Measurements from ENCODE around the gene DACH2.
"Not testable (repeated sequence)": the region's sequence is repeated elsewhere in the genome, so short reads cannot be mapped to it uniquely, and the experiment has no call there.

DACH2 gene
- 0 reads per million in 4 donors for total RNA-seq

DNA sequence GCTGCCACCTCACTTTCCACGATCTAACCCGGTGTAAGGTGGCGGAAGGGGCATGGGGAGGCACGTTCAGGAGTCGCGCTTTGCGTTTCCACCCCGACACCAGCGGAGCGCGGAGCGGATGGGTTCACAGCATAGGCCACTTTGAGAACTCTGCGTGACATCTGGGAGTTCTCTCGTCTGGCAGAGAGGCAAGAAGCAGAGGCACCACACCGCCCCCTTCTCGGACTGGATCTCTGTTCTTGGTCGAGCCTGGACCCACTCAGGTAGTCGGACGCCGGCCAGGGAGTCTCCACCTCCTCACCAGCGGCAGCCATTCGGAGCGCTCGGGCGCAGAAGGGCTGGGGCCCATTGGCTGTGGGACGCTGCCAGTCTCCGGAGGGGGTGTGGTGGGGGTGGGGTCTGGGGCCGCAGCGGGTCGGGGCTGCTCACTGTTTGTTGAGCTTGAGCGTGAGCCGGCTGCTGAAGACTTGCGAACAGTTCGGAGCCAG lies at the start of gene DACH2:
TSS of gene DACH2 (plus strand) at position 428 of the 488 bp plus-strand sequence.
- DNase-seq: peak in 4 of 5 donors; percentile 6 to 23 (median 14)

DNA sequence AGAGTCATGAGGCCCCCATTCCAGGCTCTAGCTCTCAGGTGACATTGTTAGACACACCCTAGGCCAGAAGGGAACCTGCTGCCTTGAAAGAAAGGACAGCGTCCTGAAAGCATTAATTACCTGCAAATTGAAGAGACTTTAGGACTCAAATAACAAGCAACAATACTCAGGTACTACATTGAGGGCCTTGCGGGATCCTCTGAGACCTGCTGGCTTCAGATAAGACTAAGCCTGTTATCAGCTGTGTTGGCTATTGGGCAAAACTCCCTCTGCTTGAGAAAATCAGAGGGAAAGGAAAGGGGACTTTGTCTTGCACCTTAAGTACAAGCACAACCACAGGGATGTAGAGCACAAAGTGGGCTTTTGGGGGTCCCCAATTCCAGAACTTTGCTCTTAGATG lies 45.9 kb upstream of the DACH2 start:
- no peak for DNase-seq

DNA sequence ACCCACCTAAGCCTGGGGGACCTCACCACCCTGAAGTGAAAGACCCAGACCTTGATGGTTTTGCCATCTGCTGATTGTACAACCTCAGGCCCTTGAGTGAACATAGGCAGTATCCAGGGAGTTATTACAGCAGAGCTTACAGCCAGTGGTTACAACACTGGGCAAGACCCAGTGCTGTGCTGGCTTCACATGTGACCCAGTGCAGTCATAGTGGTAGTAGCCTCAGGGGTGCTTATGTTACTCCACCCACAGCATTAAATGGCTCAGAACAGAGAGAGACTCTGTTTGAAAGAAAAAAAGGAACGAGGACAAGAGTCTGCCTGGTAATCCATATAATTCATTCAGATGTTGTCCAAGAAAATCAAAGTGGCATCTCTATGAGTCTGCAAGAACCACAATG lies 45.2 kb upstream of the DACH2 start:
- no peak for DNase-seq

DNA sequence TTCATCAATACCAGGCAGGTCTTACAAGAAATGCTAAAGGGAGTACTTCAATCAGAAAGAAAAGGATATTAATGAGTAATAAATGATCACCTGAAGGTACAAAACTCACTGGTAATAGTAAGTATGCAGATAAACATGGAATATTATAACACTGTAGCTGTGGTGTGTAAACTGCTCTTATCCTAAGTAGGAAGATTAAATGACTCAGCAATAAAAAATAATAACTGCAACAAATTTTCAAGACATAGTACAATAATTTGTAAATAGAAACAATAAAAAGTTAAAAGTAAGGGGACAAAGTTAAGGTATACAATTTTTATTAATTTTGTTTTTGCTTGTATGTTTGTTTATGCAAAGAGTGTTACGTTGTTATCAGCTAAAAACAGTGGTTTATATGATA lies 43.7 kb upstream of the DACH2 start:
- DNase-seq: no peak

DNA sequence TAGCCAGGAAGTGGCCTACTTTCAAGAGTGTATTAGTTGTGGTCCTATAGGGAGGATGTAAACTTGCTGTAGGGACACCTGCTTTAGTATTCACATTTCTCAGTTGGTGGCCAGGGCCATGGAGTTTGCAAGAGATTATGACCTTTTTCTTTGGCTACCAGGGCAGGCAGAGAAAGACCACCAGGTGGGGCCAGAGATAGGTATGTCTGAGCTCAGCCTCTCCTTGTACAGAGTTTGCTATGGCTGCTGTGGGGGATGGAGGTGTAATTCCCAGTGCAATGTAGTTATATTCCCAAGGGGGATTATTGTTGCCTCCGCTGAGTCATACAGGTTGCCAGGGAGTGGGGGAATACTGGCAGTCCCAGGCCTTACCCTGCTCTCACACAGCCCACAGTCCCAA lies 26.3 kb upstream of the DACH2 start:
- no peak for DNase-seq

DNA sequence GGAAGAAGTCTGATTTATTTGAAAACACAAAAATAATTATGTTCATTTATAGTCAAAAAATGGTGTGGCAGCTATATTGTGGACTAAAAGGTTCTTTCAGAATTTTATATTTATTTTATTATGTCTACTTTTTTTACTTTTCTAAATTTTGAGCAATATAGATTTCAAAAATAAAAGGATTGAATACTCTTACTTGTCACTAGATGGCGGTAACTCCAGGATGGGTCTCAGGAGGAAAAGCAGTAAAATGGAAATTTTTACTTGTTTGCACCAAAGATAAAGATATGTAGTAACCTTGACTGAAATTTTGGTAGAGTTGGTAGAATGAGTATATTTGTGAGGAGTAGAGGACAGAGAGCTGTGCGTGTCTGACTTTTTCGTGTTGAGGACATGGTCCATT lies 14.5 kb upstream of the DACH2 start:
- no peak for DNase-seq

DNA sequence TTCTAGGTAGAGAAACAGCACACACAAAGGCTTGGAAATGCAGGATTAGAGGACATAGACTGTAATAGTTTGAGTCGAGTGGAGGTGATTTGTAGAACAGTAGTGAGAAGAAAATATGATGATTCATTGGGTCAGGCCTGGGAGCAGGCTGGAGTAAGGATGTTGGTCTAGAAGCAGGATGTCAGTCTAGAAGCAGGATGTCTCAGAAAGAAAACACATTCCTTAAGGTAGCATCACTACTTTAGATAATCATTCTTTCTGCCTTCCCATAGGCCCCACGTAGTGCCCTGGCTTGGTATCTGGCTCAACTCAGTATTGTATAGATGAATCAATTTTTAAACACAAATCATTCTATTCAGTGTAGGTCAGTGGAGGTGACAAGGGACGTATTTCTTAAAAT lies 11.2 kb upstream of the DACH2 start:
- DNase-seq: no peak

DNA sequence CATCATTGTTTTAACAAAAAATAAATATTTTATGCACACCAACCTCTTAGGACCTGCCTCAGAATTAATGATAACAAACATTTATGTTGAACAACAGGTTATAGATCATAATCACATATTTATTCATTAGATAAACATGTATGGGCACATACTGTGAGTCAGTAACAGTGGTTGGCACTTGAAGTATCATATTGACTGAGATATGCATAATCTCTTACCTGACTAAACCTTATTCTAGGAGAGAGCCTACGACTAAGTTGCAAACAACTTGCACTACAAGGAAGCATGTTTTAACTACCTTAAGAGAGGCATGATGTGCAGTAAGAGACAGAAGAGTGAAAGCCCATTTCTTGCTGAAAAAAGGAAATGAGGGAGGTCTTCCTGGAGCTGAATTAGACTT lies 6.5 kb upstream of the DACH2 start:
- DNase-seq: no peak

DNA sequence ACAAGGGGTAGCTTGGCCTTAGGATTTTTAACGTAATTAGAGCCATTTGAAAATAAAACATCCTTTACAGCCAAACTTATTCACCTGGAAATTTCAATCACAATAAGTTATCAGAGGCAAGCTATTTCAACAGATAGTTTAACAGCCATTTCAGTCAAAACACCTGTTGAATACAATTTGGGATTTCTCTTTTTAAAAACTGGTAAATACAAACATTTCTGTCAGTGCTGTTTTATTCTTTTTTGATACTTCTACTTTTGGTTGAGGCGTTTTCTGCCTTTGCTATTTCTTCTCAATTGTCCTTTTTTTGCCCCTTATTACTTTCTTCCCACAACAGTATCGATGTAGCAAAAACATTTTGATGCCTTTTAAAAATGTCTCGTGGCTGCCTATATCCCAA lies 2.1 kb upstream of the DACH2 start:
- no peak for DNase-seq

DNA sequence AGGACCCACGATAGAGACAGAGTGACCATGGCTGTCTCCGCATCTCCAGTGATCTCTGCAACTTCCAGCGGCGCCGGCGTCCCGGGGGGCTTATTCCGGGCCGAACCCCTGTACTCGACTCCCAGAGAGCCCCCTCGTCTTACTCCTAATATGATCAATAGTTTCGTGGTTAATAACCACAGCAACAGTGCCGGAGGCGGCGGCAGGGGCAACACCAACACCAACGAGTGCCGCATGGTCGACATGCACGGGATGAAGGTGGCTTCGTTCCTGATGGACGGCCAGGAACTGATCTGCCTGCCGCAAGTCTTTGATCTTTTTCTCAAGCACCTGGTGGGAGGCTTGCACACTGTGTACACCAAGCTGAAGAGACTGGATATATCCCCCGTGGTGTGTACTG lies 343 bp downstream of the DACH2 start:
- no peak for DNase-seq

DNA sequence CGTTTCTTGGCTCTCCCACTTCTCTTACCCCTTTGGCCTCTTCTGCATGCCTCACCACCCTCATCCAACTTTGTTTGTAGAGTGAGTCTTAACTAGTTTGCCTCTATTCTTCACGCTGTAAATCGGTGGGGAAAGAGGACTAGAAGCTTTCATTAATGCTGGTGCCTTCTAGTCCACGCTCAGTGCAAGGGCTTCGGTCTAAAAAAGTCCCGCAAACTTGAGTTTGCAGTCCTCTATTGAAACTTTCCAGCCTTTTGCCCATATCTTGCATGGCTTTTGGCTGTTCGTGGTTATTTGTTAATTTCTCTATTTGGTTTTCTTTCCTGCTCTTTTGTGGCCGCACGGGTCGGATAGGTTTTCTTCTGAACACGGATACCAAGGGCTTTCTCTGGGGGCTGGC lies 868 bp downstream of the DACH2 start:
- no peak for DNase-seq

DNA sequence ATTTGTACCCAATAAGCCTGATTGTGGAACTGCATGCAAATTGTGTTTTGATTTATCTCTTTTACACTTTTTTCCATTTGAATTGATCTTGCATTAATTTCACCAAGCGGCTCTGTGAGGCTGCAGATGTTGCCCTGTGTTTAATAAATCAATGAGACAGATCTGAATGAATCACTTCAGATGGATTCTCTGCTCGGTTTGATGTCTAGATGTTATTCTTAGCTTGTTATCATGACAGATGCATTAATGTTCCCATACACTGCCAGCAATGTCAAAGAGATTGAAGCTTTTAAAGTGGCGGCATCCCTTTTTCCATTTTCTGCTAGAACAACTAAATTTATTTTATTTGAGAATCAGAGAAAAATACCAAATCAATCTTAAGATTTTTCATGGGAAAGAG lies 6.3 kb downstream of the DACH2 start:
- DNase-seq: no peak

DNA sequence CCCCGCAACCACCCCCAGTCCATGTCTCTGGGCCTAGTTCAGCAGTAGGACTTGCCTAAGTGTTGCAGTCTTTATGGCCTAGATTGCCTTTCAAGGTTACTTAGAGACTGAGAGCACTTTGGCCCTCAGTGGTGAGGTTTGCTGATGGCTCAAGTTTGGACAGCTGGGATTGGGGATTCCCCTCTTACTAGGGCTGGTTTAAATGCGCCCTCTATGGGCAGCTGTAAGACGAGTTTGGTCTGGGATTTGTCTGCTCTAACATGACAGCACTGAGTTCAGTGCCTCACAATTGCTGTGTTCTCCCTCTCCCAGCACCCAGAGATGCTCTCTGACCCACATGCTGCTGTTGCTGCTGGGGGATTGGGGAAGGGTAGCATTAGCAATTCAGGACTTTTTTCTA lies 23.1 kb downstream of the DACH2 start:
- DNase-seq: no peak

DNA sequence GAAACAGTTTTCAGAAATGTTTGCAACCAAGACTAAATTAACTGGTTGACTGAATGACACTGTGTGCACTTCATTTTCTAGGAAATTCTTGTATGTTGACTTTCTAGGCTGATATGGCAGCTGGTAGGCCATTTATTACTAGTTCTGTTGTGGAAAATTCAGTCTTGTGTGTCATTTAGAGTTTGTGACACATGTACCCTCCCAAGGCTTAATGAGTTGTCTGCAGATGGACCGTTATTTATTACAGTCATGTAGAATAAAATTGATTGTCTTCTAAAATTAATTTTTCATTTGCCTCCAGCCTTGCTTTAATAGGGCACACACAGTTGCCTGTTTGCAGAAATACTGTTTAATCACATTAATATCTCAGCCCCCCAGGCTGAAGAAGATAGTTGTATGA lies 30.7 kb downstream of the DACH2 start:
- DNase-seq: no peak

DNA sequence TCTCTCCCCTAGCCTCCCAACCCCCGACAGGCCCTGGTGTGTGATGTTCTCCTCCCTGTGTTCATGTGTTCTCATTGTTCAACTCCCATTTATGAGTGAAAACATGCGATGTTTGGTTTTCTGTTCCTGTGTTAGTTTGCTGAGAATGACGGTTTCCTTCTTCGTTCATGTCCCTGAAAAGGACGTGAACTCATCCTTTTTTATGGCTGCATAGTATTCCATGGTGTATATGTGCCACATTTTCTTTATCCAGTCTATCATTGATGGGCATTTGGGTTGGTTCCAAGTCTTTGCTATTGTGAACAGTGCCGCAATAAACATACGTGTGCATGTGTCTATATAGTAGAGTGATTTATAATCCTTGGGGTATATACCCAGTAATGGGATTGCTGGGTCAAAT lies 33.1 kb downstream of the DACH2 start:
- DNase-seq: not testable (repeated sequence)

DNA sequence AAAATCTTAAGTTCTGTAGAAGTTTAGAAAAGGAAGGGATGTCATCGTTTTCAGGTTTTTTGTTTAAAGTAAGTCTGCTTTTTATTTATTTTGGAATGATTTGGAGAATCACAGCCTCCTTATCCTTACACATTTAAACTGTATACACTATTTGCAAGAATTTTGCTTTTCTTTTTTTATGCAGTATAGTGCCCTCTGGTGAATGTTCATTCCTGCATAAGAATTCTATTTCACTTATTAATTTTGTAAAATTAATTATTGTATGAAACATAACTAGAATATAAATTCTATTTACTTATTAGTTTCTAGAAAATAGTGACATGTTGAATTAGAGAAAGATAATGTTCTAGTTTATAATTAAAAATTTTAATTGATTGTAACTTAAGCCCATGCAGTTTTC lies 44.6 kb downstream of the DACH2 start:
- DNase-seq: no peak

DNA sequence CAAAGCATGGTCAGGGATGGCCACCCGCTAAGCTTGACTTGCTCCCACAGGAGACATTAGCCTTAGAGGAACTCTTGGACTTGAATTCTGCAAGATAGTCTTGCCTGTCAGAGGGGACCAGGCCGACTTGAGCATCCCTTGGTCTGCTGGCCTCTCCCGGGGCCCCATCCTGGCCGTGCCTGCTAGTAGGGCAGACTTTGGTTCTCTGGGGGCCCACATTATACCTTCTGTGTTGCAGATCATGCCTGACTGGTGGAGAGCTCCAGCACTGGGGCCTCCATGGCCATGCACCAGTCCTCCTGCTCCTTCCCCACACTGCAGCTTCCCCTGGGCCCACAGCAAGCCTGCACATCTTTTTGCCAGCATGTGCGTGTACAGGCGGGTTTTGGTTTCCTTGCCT lies 46.5 kb downstream of the DACH2 start:
- DNase-seq: no peak

DNA sequence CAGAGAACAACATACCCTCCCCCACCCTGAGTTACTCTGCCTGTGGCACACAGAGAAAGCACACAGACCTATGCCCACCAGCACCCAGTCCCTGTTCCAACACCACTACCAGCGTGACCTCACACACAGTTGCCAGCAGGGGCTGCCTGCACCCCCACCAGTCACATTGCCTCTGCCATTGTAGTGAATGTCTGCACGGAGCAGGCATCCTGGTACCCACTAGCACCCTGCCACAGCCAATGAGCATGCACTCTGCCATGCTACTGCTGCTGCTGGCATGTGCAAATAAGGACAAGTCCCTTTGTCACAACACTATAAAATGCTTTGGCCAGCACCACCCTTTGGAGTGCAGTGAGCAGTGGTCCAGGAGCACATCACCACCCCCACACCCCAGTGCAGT lies 47.1 kb downstream of the DACH2 start:
- DNase-seq: no peak

DNA sequence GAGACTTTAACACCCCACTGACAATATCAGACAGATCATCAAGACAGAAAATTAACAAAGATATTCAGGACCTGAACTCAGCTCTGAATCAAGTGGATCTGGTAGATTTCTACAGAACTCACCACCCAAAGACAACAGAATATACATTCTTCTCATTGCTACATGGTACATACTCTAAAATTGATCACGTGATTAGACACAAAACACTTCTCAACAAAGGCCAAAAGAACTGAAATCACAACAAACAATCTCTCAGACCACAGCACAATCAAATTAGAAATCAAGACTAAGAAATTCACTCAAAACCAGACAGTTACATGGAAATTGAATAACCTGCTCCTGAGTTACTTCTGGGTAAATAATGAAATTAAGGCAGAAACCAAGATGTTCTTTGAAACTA lies 49.6 kb downstream of the DACH2 start:
- no peak for DNase-seq

DNA sequence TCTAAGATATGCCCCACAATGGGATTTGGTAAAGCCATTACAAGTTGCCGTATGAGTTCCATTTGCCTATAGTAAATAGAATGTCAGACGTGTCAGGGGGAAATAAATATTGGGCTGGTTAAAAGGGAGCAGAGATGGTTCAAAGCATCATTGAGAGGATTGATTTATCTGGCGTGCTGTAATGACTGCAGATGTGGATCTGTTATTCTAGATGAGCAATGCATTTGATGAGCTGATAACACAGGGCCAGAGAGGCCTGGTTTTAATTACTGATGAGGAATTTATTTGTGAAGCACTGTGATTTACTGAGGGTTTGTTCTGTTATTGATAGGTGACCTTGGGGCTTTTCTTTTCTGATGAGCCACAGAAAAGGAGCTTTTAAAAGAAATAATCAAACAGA lies 62.5 kb downstream of the DACH2 start:
- DNase-seq: no peak

DNA sequence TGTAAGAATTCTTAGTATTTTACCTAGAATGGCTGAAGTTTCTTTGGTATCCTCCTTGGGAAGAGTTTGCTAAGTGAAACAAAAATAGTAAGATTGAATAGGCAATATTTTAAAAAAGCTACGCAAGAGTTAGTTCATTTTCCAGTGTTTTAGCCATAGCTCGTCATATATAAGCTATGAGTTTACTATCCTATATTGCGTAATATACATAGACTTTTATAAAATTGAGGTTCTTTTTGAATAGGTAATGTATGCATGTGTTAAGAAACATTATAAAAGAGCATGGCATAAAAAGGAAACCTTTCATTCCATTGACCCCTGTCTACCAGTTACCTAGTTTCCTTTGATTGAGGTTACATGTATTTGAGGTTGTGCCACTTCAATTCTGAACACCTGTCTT lies 67.0 kb downstream of the DACH2 start:
- DNase-seq: no peak

DNA sequence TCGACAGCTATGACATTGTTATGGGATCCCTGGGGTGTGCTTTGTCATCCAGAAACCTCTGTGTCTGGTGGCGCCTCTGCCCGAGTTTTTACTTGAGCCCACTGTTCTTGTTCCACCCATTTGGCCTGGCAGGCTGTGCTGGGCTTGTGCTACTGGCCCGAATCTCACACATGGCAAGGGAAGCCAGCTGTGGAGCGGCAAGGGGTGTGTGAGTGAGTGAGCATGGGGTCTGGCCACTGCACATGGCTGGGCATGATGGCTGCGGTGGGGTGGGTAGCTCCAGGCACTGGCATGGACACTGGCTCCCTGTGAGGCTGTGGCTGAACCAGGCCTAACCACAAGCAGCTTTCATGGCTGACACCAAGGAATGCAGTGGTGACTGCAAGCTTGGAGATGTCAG lies 89.2 kb downstream of the DACH2 start:
- DNase-seq: no peak

DNA sequence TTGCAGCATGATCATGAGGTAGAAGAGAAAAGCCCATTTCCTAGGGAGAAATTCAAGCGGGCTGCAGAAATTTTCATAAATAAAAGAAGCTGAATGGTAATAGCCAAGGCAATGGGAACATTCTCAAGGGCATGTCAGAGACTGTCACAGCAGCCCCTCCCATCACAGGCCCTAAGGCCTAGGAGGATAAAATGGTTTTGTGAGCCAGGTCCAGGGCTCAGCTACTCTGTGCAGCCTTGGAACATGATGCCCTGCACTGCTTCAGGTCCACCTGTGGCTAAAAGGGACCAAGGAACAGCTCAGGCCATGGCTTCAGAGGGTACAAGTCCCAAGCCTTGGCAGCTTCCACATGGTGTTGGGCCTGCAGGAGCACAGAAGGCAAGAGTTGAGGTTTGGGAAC lies 93.3 kb downstream of the DACH2 start:
- DNase-seq: no peak

DNA sequence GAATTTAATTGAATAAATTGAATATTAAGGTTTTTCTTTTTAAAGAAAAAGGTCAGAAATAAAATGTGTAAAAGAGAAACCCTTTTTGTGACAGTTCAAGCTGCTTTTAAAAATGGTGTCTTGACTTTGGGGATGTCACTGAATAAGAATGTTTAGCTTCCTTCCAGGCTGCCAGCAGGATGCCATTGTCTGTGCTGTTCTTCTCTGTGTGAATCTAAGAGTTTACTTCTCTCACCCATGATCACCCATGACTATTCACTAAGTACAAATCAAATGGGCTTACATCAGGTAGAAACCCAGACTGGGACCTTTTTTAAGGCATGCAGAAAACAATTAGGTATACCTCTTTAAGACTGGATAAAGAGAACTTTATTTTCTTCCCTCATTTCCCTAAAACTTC lies 115.3 kb downstream of the DACH2 start:
- DNase-seq: no peak

DNA sequence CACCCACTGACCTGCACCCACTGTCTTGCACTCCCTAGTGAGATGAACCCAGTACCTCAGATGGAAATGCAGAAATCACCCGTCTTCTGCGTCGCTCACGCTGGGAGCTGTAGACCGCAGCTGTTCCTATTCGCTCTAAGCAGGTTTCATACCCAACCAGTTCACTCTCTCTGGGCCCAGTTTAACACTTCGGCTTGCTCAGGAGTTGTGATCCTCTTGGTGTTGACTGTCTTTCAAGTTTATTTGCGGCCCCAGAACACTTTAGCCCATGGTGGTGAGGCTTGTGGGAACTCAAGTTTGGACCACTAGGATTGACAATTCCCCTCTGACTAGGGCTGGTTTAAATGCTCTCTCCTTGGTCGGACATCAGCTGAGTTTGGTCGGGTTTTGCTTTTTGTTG lies 147.0 kb downstream of the DACH2 start:
- DNase-seq: no peak

DNA sequence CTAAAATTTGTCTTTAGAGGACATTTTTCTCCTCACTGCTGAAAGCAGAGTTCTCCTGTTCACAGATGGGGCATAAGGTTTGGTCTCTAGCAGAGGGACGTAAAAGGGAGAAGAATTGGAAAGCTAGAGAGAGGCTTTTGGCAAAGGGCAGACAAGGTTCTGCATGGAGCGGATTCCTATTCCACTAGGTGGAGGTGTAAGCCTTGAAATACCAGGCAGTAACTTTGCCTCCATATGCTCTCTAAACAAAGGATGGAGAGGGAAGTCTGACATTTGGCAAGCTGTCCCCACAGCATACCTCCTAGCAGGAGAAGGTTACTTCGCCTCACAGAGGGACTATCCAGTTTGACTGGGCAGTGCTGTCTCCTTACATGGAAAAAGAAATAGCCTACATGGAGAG lies 174.7 kb downstream of the DACH2 start:
- DNase-seq: no peak
